AG09309 (cell line): Measurements from ENCODE around the gene CFAP77.
"Not testable (repeated sequence)": the region's sequence is repeated elsewhere in the genome, so short reads cannot be mapped to it uniquely, and the experiment has no call there.

Experiments
- DNase-seq: peaks from one replicate; pipeline ENCODE4 v3.0.0-alpha.2; 2010; ENCODE audit warnings: low read depth
- H3K4me3 ChIP-seq: 2 replicates; pipeline ENCODE4 v1.5.1; 2011; ENCODE audit warnings: mild to moderate bottlenecking, low read depth, low read length, moderate library complexity; ENCODE audit not compliant: control insufficient read depth
- TF ChIP-seq, protein P1 (sequence below): IDR thresholded peaks from 2 replicates; pipeline ENCODE4 v1.5.1; 2011; ENCODE audit warnings: mild to moderate bottlenecking, low read depth, low read length, inconsistent platforms; ENCODE audit not compliant: insufficient read depth, control insufficient read depth; ENCODE audit errors: missing control alignments

The CFAP77 gene

DNA sequence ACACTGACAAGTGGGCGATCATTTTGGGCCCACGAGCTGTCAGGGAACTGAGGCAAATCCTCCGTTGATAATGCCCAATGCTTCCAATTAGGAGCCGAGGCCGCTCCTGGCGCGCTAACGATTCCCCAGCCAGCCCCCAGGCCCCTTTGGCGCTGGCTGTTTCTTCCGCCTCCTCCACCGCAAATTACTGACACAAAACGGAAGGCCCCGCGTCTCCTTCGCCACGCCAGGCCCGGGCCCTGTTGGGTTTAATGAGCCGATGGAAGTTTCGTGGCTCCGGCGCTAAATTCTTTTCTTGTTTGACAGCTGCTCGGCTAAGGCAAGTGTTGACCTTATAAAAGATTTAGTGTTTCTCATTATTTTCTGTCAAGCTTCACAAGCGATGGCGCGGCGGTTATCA, 146.7 kb downstream of the CFAP77 start:
- TF ChIP-seq, protein P1, sequence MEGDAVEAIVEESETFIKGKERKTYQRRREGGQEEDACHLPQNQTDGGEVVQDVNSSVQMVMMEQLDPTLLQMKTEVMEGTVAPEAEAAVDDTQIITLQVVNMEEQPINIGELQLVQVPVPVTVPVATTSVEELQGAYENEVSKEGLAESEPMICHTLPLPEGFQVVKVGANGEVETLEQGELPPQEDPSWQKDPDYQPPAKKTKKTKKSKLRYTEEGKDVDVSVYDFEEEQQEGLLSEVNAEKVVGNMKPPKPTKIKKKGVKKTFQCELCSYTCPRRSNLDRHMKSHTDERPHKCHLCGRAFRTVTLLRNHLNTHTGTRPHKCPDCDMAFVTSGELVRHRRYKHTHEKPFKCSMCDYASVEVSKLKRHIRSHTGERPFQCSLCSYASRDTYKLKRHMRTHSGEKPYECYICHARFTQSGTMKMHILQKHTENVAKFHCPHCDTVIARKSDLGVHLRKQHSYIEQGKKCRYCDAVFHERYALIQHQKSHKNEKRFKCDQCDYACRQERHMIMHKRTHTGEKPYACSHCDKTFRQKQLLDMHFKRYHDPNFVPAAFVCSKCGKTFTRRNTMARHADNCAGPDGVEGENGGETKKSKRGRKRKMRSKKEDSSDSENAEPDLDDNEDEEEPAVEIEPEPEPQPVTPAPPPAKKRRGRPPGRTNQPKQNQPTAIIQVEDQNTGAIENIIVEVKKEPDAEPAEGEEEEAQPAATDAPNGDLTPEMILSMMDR: no peak
- no peak overlapping the region for H3K4me3 ChIP-seq
- no peak for DNase-seq

DNA sequence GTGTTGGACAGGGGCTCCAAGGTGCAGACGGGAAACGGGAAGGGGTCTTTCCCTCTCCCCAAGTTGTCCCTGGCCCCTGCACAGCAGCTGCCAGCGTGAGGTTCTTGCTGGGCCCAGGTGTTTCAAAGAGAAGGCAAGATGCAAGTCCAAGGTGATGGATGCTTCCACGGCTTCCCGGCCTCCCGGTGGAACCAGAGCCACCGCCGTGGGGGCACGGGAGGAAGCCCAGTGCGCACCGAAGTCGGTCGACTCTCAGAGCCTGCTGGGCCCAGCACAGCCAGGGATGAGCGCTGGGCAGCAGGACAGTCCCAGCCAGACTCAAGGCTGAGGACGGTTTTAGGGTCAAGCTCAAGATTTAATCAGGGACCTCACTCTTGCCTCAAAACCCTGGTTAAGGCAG, 147.1 kb downstream of the CFAP77 start:
- H3K4me3 ChIP-seq: no peak overlapping the region
- no peak for DNase-seq
- TF ChIP-seq, protein P1: no peak

DNA sequence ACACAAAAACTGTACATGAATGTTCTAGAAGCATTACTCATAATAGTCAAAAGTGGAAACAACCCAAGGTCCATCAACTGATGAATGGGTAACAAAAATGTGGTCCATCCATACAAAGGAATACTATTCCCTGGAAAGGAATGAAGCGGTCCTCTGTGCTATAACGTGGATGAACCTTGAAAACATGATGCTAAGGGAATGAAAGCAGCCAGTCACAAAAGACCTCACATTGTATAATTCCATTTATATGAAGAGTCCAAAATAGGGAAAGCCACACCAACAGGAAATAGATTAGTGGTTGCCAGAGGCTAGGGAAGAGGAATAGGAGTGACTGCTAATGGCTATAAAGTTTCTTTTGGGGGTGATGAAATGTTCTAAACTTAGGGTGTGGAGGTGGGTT, 149.7 kb downstream of the CFAP77 start:
- TF ChIP-seq, protein P1: no peak
- no peak overlapping the region for H3K4me3 ChIP-seq
- no peak for DNase-seq

- TF ChIP-seq, protein P1: no peak
- no peak overlapping the region for H3K4me3 ChIP-seq
- DNase-seq: no peak
These were observed 150.7 kb downstream of the CFAP77 start for GRCh38 chr9:132560616-132561202.

DNA sequence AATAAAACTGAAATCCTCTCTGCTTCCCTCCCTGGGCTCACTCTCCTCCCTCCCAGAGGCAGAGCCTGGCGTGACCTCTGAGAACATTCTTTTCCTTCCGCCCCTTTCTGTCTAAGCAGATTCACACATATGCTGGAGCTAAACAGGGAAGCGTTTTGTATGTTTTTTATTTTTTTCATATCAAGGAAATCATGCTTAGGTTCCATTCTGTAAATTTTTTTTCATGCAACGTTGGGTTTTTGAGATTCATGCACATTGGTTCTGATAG, 152.2 kb downstream of the CFAP77 start:
- no peak for DNase-seq
- H3K4me3 ChIP-seq: no peak overlapping the region
- TF ChIP-seq, protein P1: no peak

GRCh38 chr9:132564526-132564925, 154.5 kb downstream of the CFAP77 start:
- TF ChIP-seq, protein P1: no peak
- no peak overlapping the region for H3K4me3 ChIP-seq
- DNase-seq: no peak

DNA sequence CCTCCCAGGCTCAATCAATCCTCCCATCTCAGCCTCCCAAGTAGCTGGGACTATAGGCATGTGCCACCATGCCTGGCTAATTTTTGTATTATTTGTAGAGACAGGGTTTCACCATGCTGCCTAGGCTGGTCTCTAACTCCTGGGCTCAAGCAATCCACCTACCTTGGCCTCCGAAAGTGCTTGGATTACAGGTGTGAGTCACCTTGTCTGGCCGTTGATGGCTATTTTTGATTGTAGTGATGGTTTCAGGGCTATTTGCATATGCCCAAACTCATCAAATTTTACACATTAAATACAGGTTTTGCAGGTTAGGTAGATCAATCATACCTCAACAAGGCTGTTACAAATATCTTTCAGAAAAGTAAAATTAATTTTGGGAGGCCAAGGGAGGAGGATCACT, 158.8 kb downstream of the CFAP77 start:
- H3K4me3 ChIP-seq, DNase-seq: not testable (repeated sequence)
